SK-N-MC (cell line): ENCODE data around the gene DDC.

Experiments
- EZH2 ChIP-seq: fragments of 200-600 bp; sonication (generic); IDR thresholded peaks from one replicate; pipeline ENCODE4 v1.6.1; 2017; ENCODE audit warnings: antibody characterized with exemption
- POLR2AphosphoS5 ChIP-seq: IDR thresholded peaks from 2 replicates; pipeline ENCODE4 v1.6.1; 2012; ENCODE audit warnings: mild to moderate bottlenecking, low read depth, low read length, borderline replicate concordance

GRCh38 chr7:50491209-50491608, 74.0 kb downstream of the DDC start:
- TF ChIP-seq EZH2 (no peak), POLR2AphosphoS5 (no peak)
